Epithelial cell of proximal tubule (primary cell): ENCODE results near the gene SMPD3. TPM values are rescaled to one million over a fixed set of nuclear protein-coding genes. Genes with fewer than 3 reads are reported as not detected.
A peak's percentile ranks its signal among the peaks of the same experiment; 100 is the strongest.

ENCODE experiments used
- DNase-seq: peaks from one replicate; pipeline ENCODE4 v3.0.0-alpha.2; 2011; ENCODE audit warnings: low read depth
- H3K4me3 ChIP-seq: 2 replicates; pipeline ENCODE4 v1.5.1; 2011; ENCODE audit warnings: low read depth, mild to moderate bottlenecking, low read length
- CTCF ChIP-seq: conservative IDR thresholded peaks from 2 replicates; pipeline ENCODE4 v1.5.1; 2012; ENCODE audit warnings: low read depth, mild to moderate bottlenecking, low read length
- total RNA-seq: library from RNA; depleted of rRNA; stranded (reverse); fragments of >200 nt; gene quantifications from 2 replicates; pipeline ENCODE4 v1.2.3, GENCODE V29; 2015

Gene SMPD3
- total RNA-seq, 1 donor from 2014 or later = not detected

GRCh38 chr16:68331879-68332410 is 116.4 kb downstream of the SMPD3 start:
- no peak for DNase-seq
- no peak for TF ChIP-seq CTCF
- H3K4me3 ChIP-seq = no peak overlapping the region

GRCh38 chr16:68328860-68329390 is 119.4 kb downstream of the SMPD3 start:
- TF ChIP-seq CTCF = no peak
- H3K4me3 ChIP-seq = no peak overlapping the region
- no peak for DNase-seq

- peak; percentile 45 for DNase-seq
- H3K4me3 ChIP-seq = no peak overlapping the region
- TF ChIP-seq CTCF = peak; percentile 99
Observed at GRCh38 chr16:68328151-68328859, 120.0 kb downstream of the SMPD3 start.

GRCh38 chr16:68324780-68325357 is 123.4 kb downstream of the SMPD3 start:
- TF ChIP-seq CTCF = no peak
- DNase-seq = no peak
- no peak overlapping the region for H3K4me3 ChIP-seq

DNA sequence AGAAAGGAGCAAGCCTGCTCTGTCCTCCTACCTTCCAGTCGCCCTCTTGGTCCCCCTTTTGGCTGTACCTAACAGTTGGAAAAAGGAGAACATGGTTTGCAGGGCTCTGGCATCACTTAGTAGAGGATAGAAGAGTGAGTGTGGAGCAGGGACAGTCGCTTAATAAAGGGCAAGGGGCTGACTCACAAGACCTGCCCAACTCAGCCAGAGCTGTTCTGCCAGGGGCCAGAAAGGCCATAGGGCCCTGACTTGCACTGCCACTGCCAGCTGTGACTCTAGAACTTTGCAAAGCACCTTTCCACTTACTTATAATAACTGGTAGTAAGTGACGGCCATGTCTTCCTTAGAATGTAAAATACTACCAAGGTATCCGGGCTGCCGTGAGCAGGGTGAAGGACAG is 124.0 kb downstream of the SMPD3 start:
- H3K4me3 ChIP-seq = no peak overlapping the region
- no peak for DNase-seq
- no peak for TF ChIP-seq CTCF

DNA sequence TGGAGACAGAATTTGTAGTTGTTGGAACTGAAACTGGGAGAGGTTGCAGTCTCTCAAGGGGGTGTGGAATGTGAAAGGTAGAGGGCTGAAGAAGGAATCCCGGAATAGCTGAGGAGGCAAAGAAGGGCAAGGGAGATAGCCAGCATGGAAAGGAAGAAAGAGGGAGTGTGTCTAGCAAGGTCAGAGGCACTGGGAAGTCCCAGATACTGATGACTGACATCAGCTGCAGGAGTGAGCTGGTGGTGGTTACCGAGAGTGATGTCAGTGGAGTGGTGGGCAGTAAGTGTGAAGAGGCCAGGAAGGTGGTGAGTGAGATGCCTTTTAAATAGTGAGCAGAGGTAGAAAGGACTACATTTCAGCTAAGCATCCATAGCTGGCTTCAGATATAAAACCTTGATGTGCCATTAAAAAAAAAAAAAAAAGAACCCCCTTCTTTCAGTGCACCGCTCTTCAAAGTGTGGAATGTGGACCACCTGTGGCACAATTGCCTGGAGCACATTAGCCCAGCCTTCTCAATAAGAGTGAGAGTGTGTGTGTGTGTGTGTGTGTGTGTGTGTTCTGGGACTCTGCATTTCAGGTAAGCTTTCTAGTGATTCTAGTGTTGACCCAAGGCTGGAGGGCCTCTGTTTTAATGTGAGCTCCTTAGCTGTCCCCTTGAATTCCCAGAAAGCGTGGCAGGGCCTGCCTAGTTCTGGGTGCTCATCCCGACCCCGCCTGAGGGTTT is 129.0 kb downstream of the SMPD3 start:
- H3K4me3 ChIP-seq = no peak overlapping the region
- no peak for TF ChIP-seq CTCF
- DNase-seq = no peak
